SK-N-SH (cell line): Measurements from ENCODE around the gene IRF3. TPM values are rescaled to one million over a fixed set of nuclear protein-coding genes. Genes with fewer than 3 reads are reported as not detected.
A peak's percentile ranks its signal among the peaks of the same experiment; 100 is the strongest.

Experiments used
- CTCF ChIA-PET: fragments of 300-600, 350-600 bp; formaldehyde crosslinking; extraction: SDS; loops from one replicate; lab custom pipeline; 2021; lab: Yijun Ruan, JAX
- POLR2A ChIA-PET: fragments of 350-600 bp; sonication (Branson Sonifier 250); formaldehyde crosslinking; extraction: SDS; loops from one replicate; lab custom pipeline; 2020; ENCODE audit warnings: antibody characterized with exemption, inconsistent platforms; lab: Yijun Ruan, JAX
- DNase-seq: peaks from one replicate; pipeline ENCODE4 v3.0.0; 2012
- H2AFZ ChIP-seq: fragments of 200-600 bp; sonication (generic); 2 replicates; pipeline ENCODE4 v1.8.1; 2016; ENCODE audit warnings: antibody characterized with exemption, mild to moderate bottlenecking, low read depth
- H3F3A ChIP-seq: fragments of 200-600 bp; sonication (generic); replicated peaks from 2 replicates; pipeline ENCODE3; 2016; ENCODE audit warnings: antibody characterized with exemption, mild to moderate bottlenecking; ENCODE audit not compliant: insufficient read depth
- H3K27ac ChIP-seq, 2 experiments: fragments of 200-500 bp in 1 of 2; fragments of 200-600 bp in 1 of 2; sonication (Bioruptor generic) in 1 of 2; sonication (generic), shearing (Covaris generic) in 1 of 2; 2 replicates each; pipeline versions ENCODE4 v1.5.1 to v1.6.1; 2014 to 2016; ENCODE audit warnings: low read depth in 2 of 2, inconsistent platforms in 1 of 2, low read length in 1 of 2, mild to moderate bottlenecking in 1 of 2, mixed read lengths in 1 of 2
- H3K27me3 ChIP-seq: fragments of 200-600 bp; sonication (generic), shearing (Covaris generic); 2 replicates; pipeline ENCODE4 v1.6.1; 2016; ENCODE audit warnings: mixed run types; ENCODE audit not compliant: insufficient read depth
- H3K36me3 ChIP-seq, 2 experiments: fragments of 200-500 bp in 1 of 2; fragments of 200-600 bp in 1 of 2; sonication (Bioruptor generic) in 1 of 2; sonication (generic) in 1 of 2; replicated peaks in 1 of 2; 2 replicates each; pipeline versions ENCODE3 to v1.5.1; 2014 to 2016; ENCODE audit warnings: low read length in 1 of 2, mild to moderate bottlenecking in 1 of 2; ENCODE audit not compliant: insufficient read depth in 2 of 2, control insufficient read depth in 1 of 2
- H3K4me1 ChIP-seq, 2 experiments: fragments of 200-500 bp in 1 of 2; fragments of 200-600 bp in 1 of 2; sonication (Bioruptor generic) in 1 of 2; sonication (generic), shearing (Covaris generic) in 1 of 2; 2 replicates each; pipeline versions ENCODE4 v1.5.1 to v1.6.1; 2014 to 2016; ENCODE audit warnings: low read depth in 1 of 2, low read length in 1 of 2, mixed run types in 1 of 2; ENCODE audit not compliant: insufficient read depth in 2 of 2, control insufficient read depth in 1 of 2
- H3K4me2 ChIP-seq: fragments of 200-600 bp; sonication (generic), shearing (Covaris generic); 2 replicates; pipeline ENCODE4 v1.6.1; 2017; ENCODE audit warnings: mixed run types
- H3K4me3 ChIP-seq, 2 experiments: fragments of 200-500 bp in 1 of 2; fragments of 200-600 bp in 1 of 2; sonication (Bioruptor generic) in 1 of 2; sonication (generic), shearing (Covaris generic) in 1 of 2; 2 replicates each; pipeline versions ENCODE4 v1.5.1 to v1.8.1; 2014 to 2016; ENCODE audit warnings: low read depth in 2 of 2, inconsistent platforms in 1 of 2, low read length in 1 of 2, mild to moderate bottlenecking in 1 of 2, mixed read lengths in 1 of 2, moderate library complexity in 1 of 2
- H3K79me2 ChIP-seq: fragments of 200-600 bp; sonication (generic); 2 replicates; pipeline ENCODE4 v1.8.1; 2017; ENCODE audit warnings: mild to moderate bottlenecking; ENCODE audit not compliant: insufficient read depth
- H3K9ac ChIP-seq: fragments of 200-600 bp; sonication (generic); 2 replicates; pipeline ENCODE4 v1.6.1; 2017; ENCODE audit warnings: mixed run types
- H3K9me2 ChIP-seq: fragments of 200-600 bp; sonication (generic); 2 replicates; pipeline ENCODE4 v1.6.1; 2017; ENCODE audit warnings: mixed run types
- H3K9me3 ChIP-seq: fragments of 200-600 bp; sonication (generic); 2 replicates; pipeline ENCODE4 v1.6.1; 2017; ENCODE audit warnings: mixed run types, mild to moderate bottlenecking, moderate library complexity
- H4K20me1 ChIP-seq: fragments of 200-600 bp; sonication (generic); 2 replicates; pipeline ENCODE4 v1.6.1; 2017; ENCODE audit warnings: mild to moderate bottlenecking, mixed run types; ENCODE audit not compliant: insufficient read depth
- ELF1 ChIP-seq: IDR thresholded peaks from 2 replicates; pipeline ENCODE4 v1.4.0; 2012
- EP300 ChIP-seq, 2 experiments: IDR thresholded peaks; 2 replicates each; pipeline versions ENCODE4 v1.4.0 to v1.6.1; 2012; ENCODE audit warnings: borderline replicate concordance in 1 of 2, low read depth in 1 of 2, low read length in 1 of 2
- EZH2phosphoT487 ChIP-seq: fragments of 200-600 bp; sonication (generic); IDR thresholded peaks from 2 replicates; pipeline ENCODE4 v1.6.1; 2017; ENCODE audit warnings: low read depth, mixed run types, mild to moderate bottlenecking, antibody characterized with exemption, moderate library complexity, borderline replicate concordance
- FOSL2 ChIP-seq: IDR thresholded peaks from 2 replicates; pipeline ENCODE4 v1.4.0; 2012; ENCODE audit warnings: low read depth, mild to moderate bottlenecking, moderate library complexity, borderline replicate concordance
- FOXJ3 ChIP-seq: sonication (generic); formaldehyde crosslinking; IDR thresholded peaks from 2 replicates; pipeline ENCODE4 v1.5.1; 2020; ENCODE audit warnings: mild to moderate bottlenecking, missing genetic modification reagents
- GABPA ChIP-seq: IDR thresholded peaks from 2 replicates; pipeline ENCODE4 v1.4.0; 2012; ENCODE audit warnings: low read depth, mild to moderate bottlenecking
- GATA2 ChIP-seq: sonication (generic); formaldehyde crosslinking; IDR thresholded peaks from 2 replicates; pipeline ENCODE4 v1.5.0; 2020; ENCODE audit warnings: mild to moderate bottlenecking, missing genetic modification reagents
- JUND ChIP-seq: IDR thresholded peaks from 2 replicates; pipeline ENCODE4 v1.4.0; 2012
- MEF2A ChIP-seq: IDR thresholded peaks from 2 replicates; pipeline ENCODE4 v1.4.0; 2012; ENCODE audit warnings: low read depth, borderline replicate concordance
- NFIC ChIP-seq: IDR thresholded peaks from 2 replicates; pipeline ENCODE4 v1.4.0; 2012; ENCODE audit warnings: borderline replicate concordance
- NRF1 ChIP-seq: IDR thresholded peaks from 2 replicates; pipeline ENCODE4 v1.6.1; 2012; ENCODE audit warnings: low read depth, mild to moderate bottlenecking, low read length
- RXRA ChIP-seq: IDR thresholded peaks from 2 replicates; pipeline ENCODE4 v1.4.0; 2012; ENCODE audit warnings: low read depth, mild to moderate bottlenecking, borderline replicate concordance
- SIN3A ChIP-seq: IDR thresholded peaks from 2 replicates; pipeline ENCODE4 v1.6.1; 2012; ENCODE audit warnings: low read depth, mild to moderate bottlenecking, low read length, moderate library complexity, borderline replicate concordance
- SMC3 ChIP-seq: IDR thresholded peaks from 2 replicates; pipeline ENCODE4 v1.6.1; 2012; ENCODE audit warnings: low read depth, low read length, improper control_type of control experiment
- TCF12 ChIP-seq: IDR thresholded peaks from 2 replicates; pipeline ENCODE4 v1.4.0; 2012
- TEAD4 ChIP-seq: IDR thresholded peaks from 2 replicates; pipeline ENCODE4 v1.4.0; 2012; ENCODE audit warnings: mild to moderate bottlenecking, borderline replicate concordance; ENCODE audit not compliant: insufficient read depth
- YY1 ChIP-seq: IDR thresholded peaks from 2 replicates; pipeline ENCODE4 v1.4.0; 2012; ENCODE audit warnings: low read depth, mild to moderate bottlenecking
- WGBS: methylation state at CpG from one replicate; pipeline ENCODE4 v1.1.6; 2017; ENCODE audit warnings: low lambda C conversion rate; 5-methylcytosine and 5-hydroxymethylcytosine counted together
- polyA plus RNA-seq, 3 experiments: library from polyadenylated mRNA; depleted of rRNA; stranded (reverse); fragments of >200 nt; gene quantifications; 2 replicates each; pipeline ENCODE4 v1.2.3, GENCODE V29; 2012
- TF ChIP-seq, protein P1 (sequence below): fragments of 150-350 bp; IDR thresholded peaks from 2 replicates; pipeline ENCODE4 v1.6.1; 2016; ENCODE audit warnings: mild to moderate bottlenecking, low read depth, low read length
- TF ChIP-seq, protein P2 (sequence below): IDR thresholded peaks from 2 replicates; pipeline ENCODE4 v1.4.0; 2012; ENCODE audit warnings: low read depth
- TF ChIP-seq, protein P3 (sequence below): IDR thresholded peaks from 2 replicates; pipeline ENCODE4 v1.4.0; 2012; ENCODE audit warnings: low read depth, borderline replicate concordance
- TF ChIP-seq, protein P4 (sequence below): IDR thresholded peaks from 2 replicates; pipeline ENCODE4; 2012

IRF3 gene
- polyA plus RNA-seq, 1 of the 3 experiments (the other 2 are of a cell fraction), result 112 TPM

DNA sequence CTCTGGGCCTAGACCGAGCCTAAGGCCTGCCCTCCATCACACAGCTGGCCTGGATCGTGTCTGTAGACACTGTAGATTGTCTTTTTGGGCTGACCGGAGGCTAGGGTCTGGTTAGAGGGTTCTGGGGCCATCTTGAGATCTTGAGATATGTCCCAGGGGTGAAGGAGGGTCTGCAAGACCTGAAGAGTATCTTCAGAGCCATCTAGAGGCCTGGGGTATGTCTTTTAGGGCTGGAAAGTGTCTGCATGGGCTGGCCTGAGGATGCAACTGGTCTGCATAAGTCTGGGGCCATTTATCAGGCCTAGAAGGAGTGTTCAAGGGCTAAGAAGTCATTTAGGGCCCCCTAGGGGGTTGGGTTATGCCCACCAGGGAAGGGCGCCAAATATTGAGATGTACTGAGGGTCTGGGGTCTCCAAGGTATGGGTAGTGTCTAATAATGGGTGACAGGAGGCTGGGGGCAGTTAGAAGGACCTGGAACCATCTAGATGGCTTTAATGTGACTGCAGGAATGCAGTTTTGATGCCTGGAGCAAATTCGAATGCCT, 23.1 kb downstream of the IRF3 start:
- H4K20me1 ChIP-seq, result peaks cover 16% of the 10 kb centered on the region
- peaks cover 76% of the 10 kb centered on the region for H3K79me2 ChIP-seq
- H3K9ac ChIP-seq, result peak overlapping the region; percentile 100
- TF ChIP-seq GATA2 (CRISPR knock-in tag) (peak; percentile 44; the same call in 1 of the 2 replicates), MEF2A (no peak), EP300 (IDR thresholded peaks at IDR 0.05; ENCODE audit: borderline replicate concordance in 1 of 2, low read depth in 1 of 2, low read length in 1 of 2) (peak in 1 of 2 experiments; percentile 3; a peak in 1 of 4 replicates), YY1 (no peak; the same call in 1 of the 2 replicates)
- ChIA-PET CTCF (interaction anchor here (0.7 to 5.2 kb wide), 6 partner anchors 11 to 73 kb away, joined by 3 to 31 read pairs (median 5); partner anchors contain the start of gene PRMT1), POLR2A (interaction anchor here (0.6 to 1.7 kb wide), 5 partner anchors 16 to 235 kb away, joined by 3 to 5 read pairs (median 3); partner anchors contain the start of genes AKT1S1, RPS11 and TBC1D17)
- peak overlapping the region; percentile 86 to 92 for H3K27ac ChIP-seq
- H3K4me1 ChIP-seq, result peaks cover 14 to 32% of the 10 kb centered on the region in 2 experiments
- no peaks in the 10 kb centered on the region for H3K27me3 ChIP-seq
- H3K9me2 ChIP-seq, result no peaks in the 10 kb centered on the region
- peaks cover 9% of the 10 kb centered on the region for H3F3A ChIP-seq
- peak overlapping the region; percentile 100 for H3K4me2 ChIP-seq
- WGBS, result 0% methylated on average over 2 of the region's 5 CpGs
- H3K9me3 ChIP-seq, result no peaks in the 10 kb centered on the region
- DNase-seq, result peak; percentile 65
- H3K4me3 ChIP-seq, result peak overlapping the region; percentile 100
- H2AFZ ChIP-seq, result peak overlapping the region; percentile 65; the same call in 1 of the 2 replicates
- peaks cover 14 to 27% of the 10 kb centered on the region in 2 experiments for H3K36me3 ChIP-seq

DNA sequence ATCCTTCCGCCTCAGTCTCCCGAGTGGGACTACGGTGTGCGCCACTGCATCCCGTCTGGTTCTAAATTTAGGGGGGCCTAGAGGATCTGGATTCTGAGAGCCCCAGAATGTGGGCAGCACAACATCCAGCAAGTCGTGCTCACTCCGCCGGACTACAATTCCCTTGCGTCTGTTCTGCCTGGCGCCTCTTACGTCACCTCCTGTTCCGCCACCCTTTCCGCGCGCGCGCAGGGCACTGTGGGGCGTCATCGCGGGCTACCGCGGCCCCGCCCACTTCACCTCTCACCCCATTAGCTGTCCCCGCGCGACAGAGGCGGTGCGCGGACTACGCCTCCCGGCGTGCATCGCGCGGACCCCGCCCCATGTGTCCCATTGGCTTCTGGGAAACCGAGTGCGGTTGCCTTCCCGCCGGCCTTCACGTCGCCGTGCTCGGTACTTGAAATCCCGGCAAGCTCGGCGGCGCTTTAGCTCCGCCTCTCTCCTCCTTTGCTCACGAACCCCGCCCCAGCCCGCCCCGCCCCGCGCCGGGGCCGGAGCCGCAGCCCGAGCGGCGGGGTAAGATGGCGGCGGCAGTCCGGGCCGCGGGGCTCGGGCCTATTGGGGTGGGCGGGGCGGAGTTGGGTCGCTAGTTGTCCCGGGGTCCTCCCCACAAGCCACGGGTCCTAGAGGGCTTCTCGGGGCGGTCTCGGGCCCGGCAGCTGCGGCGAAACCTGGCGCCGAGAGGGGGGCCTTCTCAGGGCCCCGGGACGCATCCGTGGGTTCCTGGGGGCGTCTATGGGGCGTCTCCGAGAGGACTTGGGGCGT, 23.8 kb downstream of the IRF3 start, which contains the start of gene SCAF1:
Gene SCAF1 (plus strand): TSS at position 522 of the 804 bp plus-strand sequence. CDS start 2,818 bp downstream, outside the sequence.
- no peaks in the 10 kb centered on the region for H3K9me3 ChIP-seq
- peak within 1 kb of the TSS; percentile 100 for H3K4me3 ChIP-seq
- peaks cover 70% of the 10 kb centered on the region for H3K79me2 ChIP-seq
- ChIA-PET POLR2A (interaction anchor here (0.5 to 1.7 kb wide), 6 partner anchors 17 to 1489 kb away, joined by 3 to 5 read pairs (median 3); partner anchors contain the start of genes AKT1S1, RPS11 and TBC1D17), CTCF (interaction anchor here (0.7 to 5.2 kb wide), 4 partner anchors 10 to 35 kb away, joined by 3 to 31 read pairs (median 14); partner anchors contain the start of gene PRMT1)
- peak within 1 kb of the TSS; percentile 100 for H3K9ac ChIP-seq
- H3F3A ChIP-seq, result peaks cover 9% of the 10 kb centered on the region
- H3K36me3 ChIP-seq, result peaks cover 10 to 22% of the 10 kb centered on the region in 2 experiments
- 2% methylated on average over 11 of the region's 87 CpGs for WGBS
- no peaks in the 10 kb centered on the region for H3K9me2 ChIP-seq
- H4K20me1 ChIP-seq, result peaks cover 16% of the 10 kb centered on the region
- peak; percentile 96 for DNase-seq
- H3K4me1 ChIP-seq, result peaks cover 14 to 32% of the 10 kb centered on the region in 2 experiments
- peak within 1 kb of the TSS; percentile 65; the same call in 1 of the 2 replicates for H2AFZ ChIP-seq
- H3K27ac ChIP-seq, result peak within 1 kb of the TSS; percentile 99 to 100
- peak within 1 kb of the TSS; percentile 100 for H3K4me2 ChIP-seq
- H3K27me3 ChIP-seq, result no peaks in the 10 kb centered on the region
- TF ChIP-seq NRF1 (peak; percentile 68), JUND (no peak), NFIC (no peak), RXRA (no peak), ELF1 (peak; percentile 62), FOXJ3 (CRISPR knock-in tag) (no peak), GATA2 (CRISPR knock-in tag) (no peak), SMC3 (no peak), EZH2phosphoT487 (no peak), SIN3A (peak; percentile 28; the same call in 1 of the 2 replicates), TEAD4 (no peak), FOSL2 (no peak), EP300 (IDR thresholded peaks at IDR 0.05; ENCODE audit: borderline replicate concordance in 1 of 2, low read depth in 1 of 2, low read length in 1 of 2) (no peak), TCF12 (no peak), GABPA (peak; percentile 93)
- TF ChIP-seq, protein P1, sequence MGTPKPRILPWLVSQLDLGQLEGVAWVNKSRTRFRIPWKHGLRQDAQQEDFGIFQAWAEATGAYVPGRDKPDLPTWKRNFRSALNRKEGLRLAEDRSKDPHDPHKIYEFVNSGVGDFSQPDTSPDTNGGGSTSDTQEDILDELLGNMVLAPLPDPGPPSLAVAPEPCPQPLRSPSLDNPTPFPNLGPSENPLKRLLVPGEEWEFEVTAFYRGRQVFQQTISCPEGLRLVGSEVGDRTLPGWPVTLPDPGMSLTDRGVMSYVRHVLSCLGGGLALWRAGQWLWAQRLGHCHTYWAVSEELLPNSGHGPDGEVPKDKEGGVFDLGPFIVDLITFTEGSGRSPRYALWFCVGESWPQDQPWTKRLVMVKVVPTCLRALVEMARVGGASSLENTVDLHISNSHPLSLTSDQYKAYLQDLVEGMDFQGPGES, result 0 out of 2 replicates have a peak, but pooled peaks have one; percentile 20
- TF ChIP-seq, protein P2, sequence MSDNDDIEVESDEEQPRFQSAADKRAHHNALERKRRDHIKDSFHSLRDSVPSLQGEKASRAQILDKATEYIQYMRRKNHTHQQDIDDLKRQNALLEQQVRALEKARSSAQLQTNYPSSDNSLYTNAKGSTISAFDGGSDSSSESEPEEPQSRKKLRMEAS, result no peak
- TF ChIP-seq, protein P3, sequence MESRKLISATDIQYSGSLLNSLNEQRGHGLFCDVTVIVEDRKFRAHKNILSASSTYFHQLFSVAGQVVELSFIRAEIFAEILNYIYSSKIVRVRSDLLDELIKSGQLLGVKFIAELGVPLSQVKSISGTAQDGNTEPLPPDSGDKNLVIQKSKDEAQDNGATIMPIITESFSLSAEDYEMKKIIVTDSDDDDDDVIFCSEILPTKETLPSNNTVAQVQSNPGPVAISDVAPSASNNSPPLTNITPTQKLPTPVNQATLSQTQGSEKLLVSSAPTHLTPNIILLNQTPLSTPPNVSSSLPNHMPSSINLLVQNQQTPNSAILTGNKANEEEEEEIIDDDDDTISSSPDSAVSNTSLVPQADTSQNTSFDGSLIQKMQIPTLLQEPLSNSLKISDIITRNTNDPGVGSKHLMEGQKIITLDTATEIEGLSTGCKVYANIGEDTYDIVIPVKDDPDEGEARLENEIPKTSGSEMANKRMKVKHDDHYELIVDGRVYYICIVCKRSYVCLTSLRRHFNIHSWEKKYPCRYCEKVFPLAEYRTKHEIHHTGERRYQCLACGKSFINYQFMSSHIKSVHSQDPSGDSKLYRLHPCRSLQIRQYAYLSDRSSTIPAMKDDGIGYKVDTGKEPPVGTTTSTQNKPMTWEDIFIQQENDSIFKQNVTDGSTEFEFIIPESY, result peak; percentile 91
- TF ChIP-seq, protein P4, sequence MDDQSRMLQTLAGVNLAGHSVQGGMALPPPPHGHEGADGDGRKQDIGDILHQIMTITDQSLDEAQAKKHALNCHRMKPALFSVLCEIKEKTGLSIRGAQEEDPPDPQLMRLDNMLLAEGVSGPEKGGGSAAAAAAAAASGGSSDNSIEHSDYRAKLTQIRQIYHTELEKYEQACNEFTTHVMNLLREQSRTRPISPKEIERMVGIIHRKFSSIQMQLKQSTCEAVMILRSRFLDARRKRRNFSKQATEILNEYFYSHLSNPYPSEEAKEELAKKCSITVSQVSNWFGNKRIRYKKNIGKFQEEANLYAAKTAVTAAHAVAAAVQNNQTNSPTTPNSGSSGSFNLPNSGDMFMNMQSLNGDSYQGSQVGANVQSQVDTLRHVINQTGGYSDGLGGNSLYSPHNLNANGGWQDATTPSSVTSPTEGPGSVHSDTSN, result no peak
